Spleen (tissue), 7 donors: Measurements from ENCODE around the gene TUBGCP6.

Experiments used
- CTCF ChIP-seq, 11 experiments: fragments of 200-600 bp in 7 of 11; fragments of 450-650 bp in 4 of 11; sonication (generic) in 4 of 11; IDR thresholded peaks in 8 of 11; conservative IDR thresholded peaks in 3 of 11; 1 replicate in 7 of 11; 2 replicates in 4 of 11; pipeline versions ENCODE4 v1.4.0 to v1.8.0; 2016 to 2021; ENCODE audit warnings: antibody characterized with exemption in 11 of 11, inconsistent platforms in 4 of 11, mild to moderate bottlenecking in 1 of 11
- POLR2A ChIP-seq, 3 donors: fragments of 450-650 bp; IDR thresholded peaks; one replicate each; pipeline ENCODE4 v1.5.1; 2017; ENCODE audit warnings: antibody characterized with exemption in 3 of 3, mild to moderate bottlenecking in 1 of 3
- POLR2AphosphoS5 ChIP-seq, 3 donors: sonication (generic); formaldehyde crosslinking; IDR thresholded peaks; one replicate each; pipeline ENCODE4 v1.5.1; 2017; ENCODE audit warnings: antibody characterized with exemption in 3 of 3
- donor health status: DM: no; HTN: no; CAD: no; lungs with moderate emphysema.
- donor health status: DM: no; HTN: no; CAD: no.
- donor health status: DM: no; HTN: no; CAD: no.

GRCh38 chr22:50278956-50279619 lies 34.3 kb upstream of the TUBGCP6 start:
- TF ChIP-seq CTCF (IDR thresholded peaks at IDR 0.05 in 8 of 11, conservative IDR thresholded peaks at IDR 0.05 in 3 of 11), result no peak
- TF ChIP-seq POLR2A (IDR thresholded peaks at IDR 0.05), result no peak
- peak in 2 of 3 donors; percentile 6 to 38 for TF ChIP-seq POLR2AphosphoS5 (IDR thresholded peaks at IDR 0.05)
